ELF-1 (cell line): ENCODE measurements around the gene ACE2.

Source experiments
- DNase-seq: peaks from one replicate; pipeline ENCODE4 v3.0.0-alpha.2; 2016; ENCODE audit warnings: low read depth, low spot score

Gene ACE2

GRCh38 chrX:15576019-15576418, 24.7 kb downstream of the ACE2 start:
- no peak for DNase-seq

DNA sequence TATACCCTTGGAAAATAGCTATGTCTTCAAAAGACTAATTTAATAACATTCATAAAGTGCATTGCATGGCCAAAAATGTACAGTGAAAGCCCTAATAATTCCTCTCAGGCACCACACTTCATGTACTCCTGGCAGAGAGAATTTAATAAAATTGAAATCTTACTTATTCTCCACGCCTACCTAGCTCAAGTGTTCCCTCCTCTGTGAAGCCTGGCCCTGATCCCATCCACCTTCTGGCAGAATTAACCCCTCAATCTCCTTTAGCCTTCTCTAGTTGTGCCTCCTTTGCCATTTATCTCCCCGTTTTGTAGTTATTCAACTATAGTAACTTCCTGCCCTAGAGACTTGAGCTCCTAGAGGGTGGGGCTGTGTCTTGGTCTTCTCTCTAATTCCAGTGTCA, 26.7 kb downstream of the ACE2 start:
- no peak for DNase-seq

DNA sequence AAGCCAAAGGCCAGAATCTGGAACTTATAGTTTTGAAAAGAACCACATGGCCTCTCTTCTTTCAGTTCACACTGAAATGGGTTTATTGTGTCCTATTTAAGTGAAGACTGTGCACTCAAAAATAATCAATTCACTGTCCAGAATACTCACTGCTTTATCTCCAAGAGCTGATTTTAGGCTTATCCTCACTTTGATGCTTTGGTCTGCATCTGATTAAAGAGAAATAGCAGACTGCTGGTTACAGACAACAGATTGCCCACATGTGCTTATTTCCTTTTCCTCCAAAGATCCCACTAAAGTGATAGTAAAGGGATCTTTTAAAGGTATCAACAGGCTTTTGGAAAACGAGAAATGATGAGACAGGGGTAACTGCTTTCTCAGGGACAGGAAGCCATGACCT, 30.6 kb downstream of the ACE2 start:
- DNase-seq, result no peak

- no peak for DNase-seq
Measured at GRCh38 chrX:15567886-15568616, 32.7 kb downstream of the ACE2 start.

DNA sequence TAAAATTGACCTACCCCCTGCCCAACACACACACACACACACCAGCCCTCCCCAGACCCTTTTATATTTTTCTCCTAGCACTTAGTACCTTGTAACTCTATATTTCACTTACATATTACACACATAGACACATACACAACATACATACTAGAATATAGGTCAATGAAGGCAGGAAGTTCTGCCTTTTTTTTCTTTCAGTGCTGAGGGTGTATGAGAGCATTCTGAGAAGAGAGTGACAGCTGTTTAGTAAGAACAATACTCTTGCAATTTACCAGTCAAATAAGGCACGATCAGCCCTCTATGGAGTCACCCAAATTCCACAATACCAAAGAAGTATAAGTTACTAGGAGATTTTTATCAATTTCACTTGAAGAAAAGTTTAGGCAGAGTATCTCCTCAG, 33.5 kb downstream of the ACE2 start:
- DNase-seq, result no peak

DNA sequence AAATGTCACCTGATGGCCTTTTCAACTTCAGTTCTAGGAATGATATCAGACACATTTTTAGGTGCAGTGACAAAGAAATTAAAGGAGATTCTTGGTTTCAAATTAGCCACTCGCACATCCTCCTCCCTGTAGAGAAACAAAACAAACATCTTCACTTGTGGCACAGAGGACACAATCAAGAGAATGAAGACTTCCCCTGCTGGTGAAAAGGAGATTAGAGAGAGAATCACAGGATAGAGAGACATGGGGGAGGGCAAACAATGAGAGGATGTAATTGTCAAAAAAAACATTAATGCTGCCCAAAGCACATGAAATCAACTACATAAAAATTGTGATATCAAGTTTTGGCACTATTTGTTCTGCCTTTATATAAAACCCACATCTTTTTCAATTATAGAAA, 34.5 kb downstream of the ACE2 start:
- no peak for DNase-seq

- peak; percentile 70 for DNase-seq
Measured at GRCh38 chrX:15564981-15565579, 35.7 kb downstream of the ACE2 start.

DNA sequence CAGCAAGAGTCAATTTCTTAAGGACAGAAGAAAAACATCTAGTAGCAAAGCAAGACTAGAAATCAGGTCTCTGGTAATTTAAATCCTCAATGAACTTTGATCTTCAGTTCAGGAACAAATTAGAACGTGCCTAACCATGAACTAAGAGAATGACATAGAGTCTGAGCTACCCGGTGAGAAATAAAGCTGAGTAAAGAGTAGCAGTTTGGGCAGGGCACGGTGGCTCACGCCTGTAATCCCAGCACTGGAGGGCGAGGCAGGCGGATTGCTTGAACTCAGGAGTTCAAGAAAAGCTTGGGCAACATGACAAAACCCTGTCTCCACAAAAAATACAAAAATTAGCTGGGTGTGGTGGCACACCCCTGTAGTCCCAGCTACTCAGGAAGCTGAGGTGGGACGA, 37.7 kb downstream of the ACE2 start:
- no peak for DNase-seq

DNA sequence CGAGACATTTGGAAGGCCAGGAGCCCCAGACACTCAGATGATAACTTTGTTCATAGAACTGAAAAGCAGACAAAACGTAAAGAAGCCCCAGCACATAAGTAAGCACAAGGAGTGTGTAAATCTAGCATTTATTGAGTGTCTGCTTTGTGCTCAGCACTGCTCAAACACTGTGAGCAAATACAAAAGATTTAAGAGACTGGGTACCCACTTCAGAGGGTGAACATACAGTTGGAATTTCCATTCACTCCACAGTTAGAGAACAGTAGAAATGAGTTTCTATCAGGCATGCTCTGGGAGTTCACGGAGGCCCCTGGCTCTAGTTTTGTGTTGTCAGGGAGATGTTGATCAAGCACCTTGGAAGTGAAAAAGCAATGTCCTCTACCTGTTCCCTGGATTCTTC, 39.8 kb downstream of the ACE2 start:
- no peak for DNase-seq

DNA sequence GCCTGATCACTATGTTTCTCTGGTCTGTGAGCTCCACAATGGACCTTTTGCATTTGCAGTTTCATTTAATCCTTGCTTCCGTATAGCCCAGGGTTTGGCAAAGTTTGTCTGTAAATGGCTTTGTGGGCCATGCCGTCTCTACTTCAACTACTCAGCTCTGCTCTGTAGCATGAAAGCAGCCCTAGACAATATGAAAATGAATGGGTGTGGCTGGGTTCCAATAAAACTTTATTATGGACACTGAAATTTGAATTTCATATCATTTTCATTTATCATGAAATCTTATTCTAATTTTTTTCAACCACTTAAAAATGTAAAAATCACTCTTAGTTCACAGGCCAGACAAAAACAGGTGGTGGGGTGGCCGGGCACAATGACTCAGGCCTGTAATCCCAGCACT, 41.5 kb downstream of the ACE2 start:
- DNase-seq, result no peak

- no peak for DNase-seq
Measured at GRCh38 chrX:15549189-15550012, 51.4 kb downstream of the ACE2 start.

DNA sequence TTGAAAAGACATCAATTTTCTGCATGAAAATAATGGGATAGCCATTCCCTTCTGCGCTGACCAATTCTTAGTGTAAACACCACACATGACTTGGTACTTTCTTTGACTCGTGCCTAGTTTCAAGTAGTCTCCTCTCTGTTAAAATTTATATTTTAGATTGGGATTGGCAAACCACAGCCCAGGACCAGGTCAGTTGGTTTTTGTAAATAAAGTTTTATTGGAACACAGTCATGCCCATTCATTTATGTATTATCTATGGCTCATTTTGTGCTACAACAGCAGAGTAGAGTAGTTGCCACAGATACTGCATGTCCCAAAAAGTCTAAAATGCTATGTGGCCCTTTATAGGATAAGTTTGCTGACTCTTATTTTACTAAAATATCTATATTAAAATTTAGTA, 53.4 kb downstream of the ACE2 start:
- no peak for DNase-seq

- no peak for DNase-seq
Measured at GRCh38 chrX:15546745-15547144, 54.0 kb downstream of the ACE2 start.

- DNase-seq, result peak; percentile 6
Measured at GRCh38 chrX:15530318-15530717, 70.4 kb downstream of the ACE2 start.

DNA sequence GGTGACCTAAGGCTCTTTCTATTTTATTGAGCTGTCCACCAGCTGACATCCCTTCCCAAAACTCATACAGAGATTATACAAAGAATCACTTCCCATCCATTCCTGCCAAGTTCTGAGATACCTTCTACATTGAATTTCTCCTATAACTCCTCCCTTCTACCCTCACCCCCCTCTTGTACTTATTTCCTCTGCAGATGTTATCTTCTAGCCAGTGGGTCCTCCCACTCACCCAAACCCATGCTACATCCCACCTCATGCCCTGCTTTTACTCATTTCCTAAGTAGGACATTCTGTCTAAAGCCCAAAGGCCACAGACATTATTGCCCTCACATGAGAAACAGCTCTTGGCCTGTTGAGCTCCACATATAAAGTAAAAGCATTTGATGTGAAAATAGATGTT, 71.6 kb downstream of the ACE2 start:
- no peak for DNase-seq

DNA sequence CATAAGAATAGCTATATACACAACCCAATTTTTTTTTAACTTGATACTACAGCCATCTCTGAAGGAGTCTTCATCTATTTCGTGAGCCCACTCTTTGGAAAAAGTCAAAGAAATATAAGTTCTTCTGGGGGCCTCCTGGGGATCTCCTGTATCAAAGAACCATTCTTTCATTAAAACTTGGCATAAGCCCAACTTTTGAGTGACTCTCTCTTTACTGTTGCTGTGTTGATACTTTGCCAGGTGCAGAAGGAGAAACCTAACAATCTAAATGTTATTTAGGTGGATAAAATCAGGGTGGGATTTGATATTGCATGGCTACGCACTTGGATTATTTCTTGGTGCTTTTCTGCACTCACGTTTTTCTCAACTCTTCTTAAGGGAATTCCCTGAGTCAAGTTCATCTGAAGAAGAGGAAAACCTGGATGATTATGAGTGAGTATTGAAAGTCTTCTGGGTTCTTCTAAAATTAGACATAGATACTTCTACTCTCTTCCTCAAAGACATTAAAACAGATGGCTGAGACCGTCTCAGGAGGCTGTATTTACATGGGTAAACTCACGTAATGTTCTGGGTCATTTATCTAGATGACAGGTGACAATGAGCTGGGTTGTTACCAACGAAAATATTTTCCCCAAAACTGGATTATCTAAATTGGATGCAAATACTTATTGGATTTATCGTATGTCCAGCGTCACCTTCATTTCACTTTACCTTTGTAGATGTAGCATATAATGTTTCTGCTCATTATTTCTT, 74.9 kb downstream of the ACE2 start:
- DNase-seq, result no peak

GRCh38 chrX:15524417-15524816, 76.3 kb downstream of the ACE2 start:
- DNase-seq, result no peak

DNA sequence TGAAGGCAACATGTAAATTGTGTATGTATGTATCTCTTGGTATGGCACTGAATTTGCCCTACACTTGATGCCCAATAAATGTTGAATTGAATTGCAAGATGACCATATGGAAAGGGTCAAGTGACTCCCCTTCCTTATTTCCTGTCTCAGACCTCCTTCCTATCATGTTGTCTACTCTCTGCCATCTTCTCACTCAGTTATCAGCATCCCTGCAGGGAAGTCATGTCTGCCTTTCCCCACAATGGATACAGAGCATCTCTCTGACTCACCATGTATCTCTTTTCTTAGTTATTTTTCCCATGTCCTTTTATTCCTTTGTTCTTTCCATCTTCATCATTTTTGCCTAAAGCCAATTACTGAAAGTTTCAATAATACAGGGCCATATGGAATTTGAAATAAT, 77.7 kb downstream of the ACE2 start:
- DNase-seq, result no peak

DNA sequence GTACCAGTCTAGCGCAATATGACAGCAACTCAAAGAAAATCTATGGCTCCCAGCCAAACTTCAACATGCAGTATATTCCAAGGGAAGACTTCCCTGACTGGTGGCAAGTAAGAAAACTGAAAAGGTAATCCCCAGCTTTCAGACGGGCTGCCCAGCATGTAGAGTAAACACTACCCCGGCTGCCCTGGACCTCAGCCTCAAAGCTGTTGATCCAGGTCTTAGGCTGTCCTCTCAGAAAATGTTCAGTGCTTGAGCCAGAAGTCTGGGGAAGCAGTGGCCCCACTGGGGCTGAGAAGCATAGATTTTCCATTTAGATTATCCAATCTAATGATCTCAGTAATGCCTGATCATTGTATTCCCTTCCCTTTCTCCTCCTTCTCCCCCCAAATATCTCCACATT, 78.3 kb downstream of the ACE2 start:
- no peak for DNase-seq

DNA sequence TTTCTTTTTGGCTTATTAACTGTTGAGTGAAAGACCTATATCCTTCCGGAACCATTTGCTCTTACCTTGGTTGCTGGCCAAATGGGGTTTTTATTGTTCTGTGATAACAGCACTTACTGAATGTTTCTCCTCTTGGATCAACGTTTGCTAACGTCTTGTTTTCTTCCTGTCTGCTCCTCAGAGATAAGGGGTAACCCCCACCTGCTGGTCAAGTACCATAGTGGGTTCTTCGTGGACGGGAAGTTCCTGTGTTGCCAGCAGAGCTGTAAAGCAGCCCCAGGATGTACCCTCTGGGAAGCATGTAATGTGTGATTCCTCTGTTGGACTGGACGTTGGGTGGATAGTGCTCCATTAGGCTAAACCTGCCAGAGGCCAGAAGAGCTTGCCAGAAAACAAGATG, 84.8 kb downstream of the ACE2 start:
- DNase-seq, result no peak

- DNase-seq, result no peak
Measured at GRCh38 chrX:15514279-15514678, 86.5 kb downstream of the ACE2 start.

DNA sequence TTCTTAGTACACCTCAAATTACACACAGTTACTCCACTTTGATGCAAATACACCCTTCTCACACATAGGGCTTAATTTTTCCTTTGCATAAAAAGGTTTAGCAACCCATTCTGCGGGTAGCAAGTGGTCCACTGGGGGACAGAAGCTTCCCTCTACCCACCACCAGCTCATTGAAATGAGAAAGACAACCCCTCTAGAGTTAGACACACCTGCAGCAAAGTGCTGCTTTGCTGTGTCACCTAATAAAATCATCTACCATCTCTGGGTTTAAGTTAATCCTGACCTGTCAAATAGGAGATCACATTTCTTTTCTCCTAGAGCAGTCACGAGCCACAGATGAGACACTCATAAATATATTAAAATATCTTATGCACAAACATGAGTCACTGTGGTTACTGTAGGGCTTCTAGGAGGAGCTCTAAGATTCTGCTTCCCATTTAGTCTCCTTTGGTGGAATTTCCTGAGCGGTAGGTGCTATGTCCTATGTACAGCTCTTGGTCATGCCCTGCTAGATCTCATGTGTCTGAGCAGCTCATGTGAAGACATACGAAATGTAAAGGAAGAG, 88.3 kb downstream of the ACE2 start:
- no peak for DNase-seq
